GM19372 (cell line): ENCODE measurements around the gene SAMD11.

Source experiments
- ATAC-seq: cut with Tn5 transposase; IDR thresholded peaks from one replicate; pipeline ENCODE4 v1.9.1; 2021; ENCODE audit warnings: mild to moderate bottlenecking, low read depth, moderate library complexity; ENCODE audit not compliant: unreplicated experiment

Gene SAMD11

GRCh38 chr1:916173-917075 lies 7.3 kb upstream of the SAMD11 start:
- ATAC-seq, result no peak

- no peak for ATAC-seq
Observed at GRCh38 chr1:917076-917459, 6.7 kb upstream of the SAMD11 start.

- no peak for ATAC-seq
Observed at GRCh38 chr1:917466-918091, 6.1 kb upstream of the SAMD11 start.

GRCh38 chr1:918353-918752 lies 5.4 kb upstream of the SAMD11 start:
- ATAC-seq, result no peak

GRCh38 chr1:918843-919242 lies 4.9 kb upstream of the SAMD11 start:
- ATAC-seq, result no peak

GRCh38 chr1:919271-919872 lies 4.4 kb upstream of the SAMD11 start:
- no peak for ATAC-seq

- ATAC-seq, result no peak
Observed at GRCh38 chr1:920010-920409, 3.7 kb upstream of the SAMD11 start.

GRCh38 chr1:920521-920920 lies 3.2 kb upstream of the SAMD11 start:
- no peak for ATAC-seq

GRCh38 chr1:921011-921837 lies 2.5 kb upstream of the SAMD11 start:
- no peak for ATAC-seq

GRCh38 chr1:923991-924655 lies 400 bp downstream of the SAMD11 start:
- ATAC-seq, result no peak

GRCh38 chr1:924656-925560 lies 1.2 kb downstream of the SAMD11 start:
- ATAC-seq, result no peak

- ATAC-seq, result no peak
Observed at GRCh38 chr1:925561-926421, 2.1 kb downstream of the SAMD11 start.

GRCh38 chr1:927234-927633 lies 3.5 kb downstream of the SAMD11 start:
- no peak for ATAC-seq

- no peak for ATAC-seq
Observed at GRCh38 chr1:927748-928147, 4.0 kb downstream of the SAMD11 start.

GRCh38 chr1:928825-929661 lies 5.3 kb downstream of the SAMD11 start:
- no peak for ATAC-seq

- no peak for ATAC-seq
Observed at GRCh38 chr1:929712-930632, 6.2 kb downstream of the SAMD11 start.
